Activated gamma-delta T cell (primary cell): ENCODE results near the gene KRTAP12-4.
"Not testable (repeated sequence)": the region's sequence is repeated elsewhere in the genome, so short reads cannot be mapped to it uniquely, and the experiment has no call there.

ENCODE experiments used
- DNase-seq: peaks from one replicate; lab custom pipeline; 2025; lab: John Stamatoyannopoulos, UW

KRTAP12-4 gene

DNA sequence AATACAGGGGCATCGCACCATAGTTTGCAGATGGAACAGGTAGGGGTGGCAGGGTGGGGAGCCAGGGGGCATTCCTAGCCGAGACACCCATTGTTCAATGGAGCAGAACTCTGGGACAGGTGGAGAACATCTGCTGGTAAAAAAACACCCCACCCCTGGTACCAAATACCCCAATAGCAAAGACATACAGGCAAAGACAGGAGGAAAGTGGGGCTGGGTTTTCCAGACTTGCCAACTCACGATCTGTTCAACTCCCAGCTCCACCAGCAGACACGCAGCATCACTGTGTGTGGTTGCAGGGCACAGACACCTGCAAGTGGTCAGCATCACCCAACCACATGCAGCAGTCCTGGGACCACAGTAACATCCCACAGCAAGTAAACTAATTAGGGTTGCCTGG is 42.9 kb downstream of the KRTAP12-4 start:
- no peak for DNase-seq

DNA sequence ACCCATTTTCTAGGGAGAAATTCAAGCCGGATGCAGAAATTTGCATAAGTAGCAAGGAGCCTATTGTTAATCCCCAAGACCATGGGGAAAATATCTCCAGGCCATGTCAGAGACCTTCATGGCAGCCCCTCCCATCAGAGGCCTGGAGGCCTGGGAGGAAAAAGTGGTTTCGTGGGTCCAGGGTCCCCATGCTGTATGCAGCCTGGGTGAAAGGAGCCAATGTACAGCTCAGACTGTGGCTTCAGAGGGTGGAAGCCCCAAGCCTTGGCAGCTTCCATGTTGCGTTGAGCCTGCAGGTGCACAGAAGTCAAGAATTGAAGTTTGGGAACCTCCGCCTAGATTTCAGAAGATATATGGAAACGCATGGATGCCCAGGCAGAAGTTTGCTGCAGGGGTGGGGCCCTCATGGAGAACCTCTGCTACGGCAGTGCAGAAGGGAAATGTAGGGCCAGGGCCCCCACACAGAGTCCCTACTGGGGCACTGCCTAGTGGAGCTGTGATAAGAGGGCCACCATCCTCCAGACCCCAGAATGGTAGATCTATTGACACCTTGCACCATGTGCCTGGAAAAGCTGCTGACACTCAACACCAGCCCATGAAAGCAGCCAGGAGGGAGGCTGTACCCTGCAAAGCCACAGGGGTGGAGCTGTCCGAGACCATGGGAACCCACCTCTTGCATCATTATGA is 44.2 kb downstream of the KRTAP12-4 start:
- DNase-seq: not testable (repeated sequence)

- DNase-seq: no peak
These were observed 45.3 kb downstream of the KRTAP12-4 start for GRCh38 chr21:44609193-44609592.

DNA sequence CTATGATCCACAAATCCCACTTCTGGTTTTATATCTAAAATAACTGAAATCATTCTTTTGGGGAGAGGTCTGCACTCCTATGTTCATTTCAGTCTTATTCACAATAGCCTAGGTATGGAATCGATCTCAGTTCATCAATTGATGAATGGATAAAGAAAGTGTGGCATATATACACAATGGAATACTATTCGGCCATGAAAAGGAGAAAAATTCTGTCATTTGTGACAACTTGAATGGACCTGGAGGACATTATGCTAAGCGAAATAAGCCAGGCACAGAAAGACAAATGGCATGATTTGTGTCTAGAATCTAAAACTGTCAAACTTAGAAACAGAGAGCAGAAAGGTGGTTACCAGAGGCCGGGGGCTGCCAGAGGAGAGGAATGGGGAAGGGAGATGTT is 48.0 kb downstream of the KRTAP12-4 start:
- DNase-seq: no peak
